GM19240 (cell line): ENCODE results near the gene ZZZ3.
"Not testable (repeated sequence)": the region's sequence is repeated elsewhere in the genome, so short reads cannot be mapped to it uniquely, and the experiment has no call there.

Source experiments
- DNase-seq: peaks from one replicate; pipeline ENCODE4 v3.0.0; 2011; ENCODE audit warnings: low spot score; ENCODE audit not compliant: insufficient read length

The ZZZ3 gene

GRCh38 chr1:77682460-77683159, at the start of gene ZZZ3:
ZZZ3 (minus strand) TSS chr1:77682658; CDS start chr1:77633354, 49,304 bp downstream.
- peak; percentile 52 for DNase-seq

- no peak for DNase-seq
Measured at GRCh38 chr1:77732090-77732489, 49.6 kb upstream of the ZZZ3 start.

- DNase-seq, result no peak
Measured at GRCh38 chr1:77725706-77726105, 43.2 kb upstream of the ZZZ3 start.

GRCh38 chr1:77718181-77718580, 35.7 kb upstream of the ZZZ3 start:
- DNase-seq, result no peak

GRCh38 chr1:77716065-77716464, 33.6 kb upstream of the ZZZ3 start:
- DNase-seq, result no peak

- no peak for DNase-seq
Measured at GRCh38 chr1:77709727-77710126, 27.3 kb upstream of the ZZZ3 start.

GRCh38 chr1:77706321-77706720, 23.9 kb upstream of the ZZZ3 start:
- DNase-seq, result no peak

GRCh38 chr1:77704736-77705135, 22.3 kb upstream of the ZZZ3 start:
- DNase-seq, result no peak

- not testable (repeated sequence) for DNase-seq
Measured at GRCh38 chr1:77699673-77700072, 17.2 kb upstream of the ZZZ3 start.

GRCh38 chr1:77697441-77697840, 15.0 kb upstream of the ZZZ3 start:
- DNase-seq, result no peak

- DNase-seq, result no peak
Measured at GRCh38 chr1:77688939-77689338, 6.5 kb upstream of the ZZZ3 start.

- DNase-seq, result no peak
Measured at GRCh38 chr1:77687519-77687906, 5.1 kb upstream of the ZZZ3 start.

GRCh38 chr1:77686796-77687518, 4.5 kb upstream of the ZZZ3 start:
- no peak for DNase-seq

- peak; percentile 66 for DNase-seq
Measured at GRCh38 chr1:77683160-77684148, 996 bp upstream of the ZZZ3 start.

GRCh38 chr1:77680173-77680572, 2.3 kb downstream of the ZZZ3 start:
- no peak for DNase-seq

- DNase-seq, result no peak
Measured at GRCh38 chr1:77678660-77679610, 3.5 kb downstream of the ZZZ3 start.

- DNase-seq, result not testable (repeated sequence)
Measured at GRCh38 chr1:77674807-77675206, 7.7 kb downstream of the ZZZ3 start.

GRCh38 chr1:77673716-77674355, 8.6 kb downstream of the ZZZ3 start:
- no peak for DNase-seq

GRCh38 chr1:77673030-77673429, 9.4 kb downstream of the ZZZ3 start:
- no peak for DNase-seq

GRCh38 chr1:77672374-77672773, 10.1 kb downstream of the ZZZ3 start:
- DNase-seq, result no peak
